IPS DF 6.9 (cell line): ENCODE results near the gene ZNF397.

Experiments used
- DNase-seq: peaks from one replicate; pipeline ENCODE4 v3.0.0-alpha.2; 2013; ENCODE audit warnings: low read depth, low spot score
- H3K27ac ChIP-seq: one replicate; pipeline ENCODE4 v1.5.1; 2013; ENCODE audit warnings: low read length, control low read depth
- H3K27me3 ChIP-seq: 2 replicates; pipeline ENCODE4 v1.6.1; 2013; ENCODE audit warnings: mild to moderate bottlenecking, low read length; ENCODE audit not compliant: control insufficient read depth, insufficient read depth
- H3K36me3 ChIP-seq: 2 replicates; pipeline ENCODE4 v1.6.1; 2013; ENCODE audit warnings: low read length; ENCODE audit not compliant: control insufficient read depth, insufficient read depth
- H3K4me1 ChIP-seq: 2 replicates; pipeline ENCODE4 v1.6.1; 2013; ENCODE audit warnings: low read length; ENCODE audit not compliant: control insufficient read depth, insufficient read depth
- H3K4me3 ChIP-seq: 2 replicates; pipeline ENCODE4 v1.5.1; 2013; ENCODE audit warnings: mild to moderate bottlenecking, low read length
- H3K9me3 ChIP-seq: 2 replicates; pipeline ENCODE4 v1.6.1; 2013; ENCODE audit warnings: low read length, inconsistent platforms; ENCODE audit not compliant: control insufficient read depth, insufficient read depth
- WGBS: extraction: QIAGEN DNeasy Blood & Tissue Kit; methylation state at CpG from one replicate; pipeline ENCODE4 v1.1.7; 2013; ENCODE audit warnings: mixed read lengths, missing lambda C conversion rate; ENCODE audit not compliant: insufficient read length, insufficient coverage; 5-methylcytosine and 5-hydroxymethylcytosine counted together

ZNF397 gene

DNA sequence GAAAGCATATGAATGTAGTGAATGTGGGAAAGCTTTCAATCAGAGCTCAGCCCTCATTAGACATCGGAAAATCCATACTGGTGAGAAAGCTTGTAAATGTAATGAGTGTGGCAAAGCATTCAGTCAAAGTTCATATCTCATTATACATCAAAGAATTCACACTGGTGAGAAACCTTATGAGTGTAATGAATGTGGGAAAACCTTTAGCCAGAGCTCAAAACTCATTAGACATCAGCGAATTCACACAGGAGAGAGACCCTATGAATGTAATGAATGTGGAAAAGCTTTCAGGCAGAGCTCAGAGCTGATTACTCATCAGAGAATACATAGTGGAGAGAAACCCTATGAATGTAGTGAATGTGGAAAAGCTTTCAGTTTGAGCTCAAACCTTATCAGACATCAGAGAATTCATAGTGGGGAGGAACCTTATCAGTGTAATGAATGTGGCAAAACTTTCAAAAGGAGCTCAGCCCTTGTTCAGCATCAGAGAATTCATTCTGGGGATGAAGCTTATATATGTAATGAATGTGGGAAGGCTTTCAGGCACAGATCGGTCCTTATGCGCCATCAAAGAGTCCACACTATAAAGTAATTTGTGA, 5.0 kb downstream of the ZNF397 start:
- no CpG with 5 or more reads among the region's 4 CpGs for WGBS
- no peak for DNase-seq
- H3K27me3 ChIP-seq = no peaks in the 10 kb centered on the region
- peaks cover 33% of the 10 kb centered on the region for H3K36me3 ChIP-seq
- no peaks in the 10 kb centered on the region for H3K4me1 ChIP-seq
- no peak overlapping the region for H3K27ac ChIP-seq
- no peak overlapping the region for H3K4me3 ChIP-seq
- no peaks in the 10 kb centered on the region for H3K9me3 ChIP-seq

DNA sequence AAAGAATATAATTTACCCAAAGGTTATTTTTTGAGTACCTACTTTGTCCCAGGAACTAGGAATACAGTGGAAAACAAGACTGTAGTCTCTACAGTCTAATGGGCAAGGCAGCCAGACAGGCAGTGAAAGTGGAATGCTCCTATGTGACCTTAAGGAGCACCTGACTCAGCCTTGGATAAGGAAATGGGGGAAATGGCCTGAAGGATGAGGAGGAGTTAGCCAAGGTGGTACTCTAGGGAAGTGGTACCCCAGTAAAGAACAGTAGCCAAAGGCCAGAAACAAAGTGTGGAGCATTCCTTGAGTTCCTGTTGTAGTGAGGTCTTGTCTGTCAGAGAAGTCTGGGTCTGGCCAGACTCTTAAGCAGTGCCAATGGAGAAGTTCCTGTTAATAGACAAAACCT, 6.0 kb downstream of the ZNF397 start:
- no peak overlapping the region for H3K27ac ChIP-seq
- H3K4me3 ChIP-seq = no peak overlapping the region
- no peaks in the 10 kb centered on the region for H3K27me3 ChIP-seq
- no peaks in the 10 kb centered on the region for H3K4me1 ChIP-seq
- H3K9me3 ChIP-seq = no peaks in the 10 kb centered on the region
- DNase-seq = no peak
- H3K36me3 ChIP-seq = peaks cover 33% of the 10 kb centered on the region

DNA sequence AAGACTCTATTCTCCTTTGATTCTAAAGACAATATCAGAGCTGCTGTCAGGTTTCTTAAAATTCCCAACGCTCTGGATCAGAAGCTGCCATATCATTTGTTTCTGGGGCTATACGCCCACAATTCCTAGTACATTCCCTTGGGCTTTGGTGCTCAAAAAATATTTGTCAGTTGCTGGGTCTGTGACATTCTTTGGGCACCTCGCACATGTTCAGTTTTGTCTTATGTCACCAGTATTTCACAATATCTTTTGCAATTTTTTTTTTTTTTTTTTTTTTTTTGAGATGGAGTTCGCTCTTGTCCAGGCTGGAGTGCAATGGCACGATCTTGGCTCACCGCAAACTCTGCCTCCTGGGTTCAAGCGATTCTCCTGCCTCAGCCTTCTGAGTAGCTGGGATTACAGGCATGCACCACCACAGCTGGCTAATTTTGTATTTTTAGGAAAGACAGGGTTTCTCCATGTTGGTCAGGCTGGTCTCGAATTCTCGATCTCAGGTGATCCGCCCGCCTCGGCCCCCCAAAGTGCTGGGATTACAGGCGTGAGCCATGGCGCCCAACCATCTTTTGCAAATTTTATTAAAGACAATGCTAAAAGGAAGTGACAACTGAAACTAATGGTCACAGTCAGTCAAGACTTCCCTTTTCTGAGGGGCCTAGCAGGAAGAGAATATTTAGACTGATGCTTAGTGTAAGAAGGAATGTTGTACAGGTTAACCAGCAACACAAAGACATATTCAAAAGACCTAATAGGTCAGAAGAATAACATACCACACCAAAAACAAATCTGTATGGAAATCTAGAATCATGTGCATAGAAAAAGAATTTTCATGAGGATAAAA, 6.8 kb downstream of the ZNF397 start:
- no peak for DNase-seq
- Histone ChIP-seq H3K36me3 (peaks cover 30% of the 10 kb centered on the region), H3K4me1 (no peaks in the 10 kb centered on the region), H3K27me3 (no peaks in the 10 kb centered on the region), H3K4me3 (no peak overlapping the region), H3K9me3 (no peaks in the 10 kb centered on the region), H3K27ac (no peak overlapping the region)
- no CpG with 5 or more reads among the region's 14 CpGs for WGBS

DNA sequence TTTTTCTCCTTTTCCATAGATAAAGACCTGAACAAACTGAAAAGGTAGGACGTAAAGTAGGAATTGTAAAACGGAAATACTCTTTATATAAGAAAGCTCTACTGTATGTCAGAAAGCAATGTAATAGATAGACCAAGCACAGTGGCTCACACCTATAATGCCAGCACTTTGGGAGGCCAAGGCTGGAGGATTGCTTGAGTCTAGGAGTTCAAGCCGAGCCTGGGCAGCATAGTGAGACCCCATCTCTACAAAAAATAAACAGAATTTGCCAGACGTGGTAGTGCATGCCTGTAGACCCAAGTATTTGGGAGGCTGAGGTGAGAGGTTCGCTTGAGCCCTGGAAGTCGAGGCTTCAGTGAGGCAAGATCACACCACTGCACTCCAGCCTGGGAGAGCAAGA, 7.6 kb downstream of the ZNF397 start:
- Histone ChIP-seq H3K27me3 (no peaks in the 10 kb centered on the region), H3K36me3 (peaks cover 29% of the 10 kb centered on the region), H3K27ac (no peak overlapping the region), H3K9me3 (no peaks in the 10 kb centered on the region), H3K4me3 (no peak overlapping the region), H3K4me1 (no peaks in the 10 kb centered on the region)
- WGBS = no CpG with 5 or more reads among the region's 6 CpGs
- DNase-seq = no peak

DNA sequence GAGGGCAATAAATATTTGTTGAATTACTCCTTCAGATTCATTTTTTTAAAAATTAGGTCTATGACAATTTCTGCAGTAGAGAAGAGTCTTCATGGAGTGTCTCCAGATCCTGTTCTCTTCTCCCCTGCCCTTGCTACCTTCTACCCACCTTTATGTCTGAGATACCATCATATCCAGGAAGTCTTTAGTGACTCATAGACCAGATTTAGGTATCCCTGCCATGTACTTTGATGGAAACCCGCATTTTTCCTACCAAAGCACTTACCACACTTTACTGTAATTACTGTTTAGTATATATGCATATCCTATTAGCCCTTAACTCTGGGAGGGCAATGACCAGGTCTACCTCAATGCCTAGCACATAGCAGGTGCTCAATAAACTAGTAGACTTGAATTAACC, 11.6 kb downstream of the ZNF397 start:
- peaks cover 11% of the 10 kb centered on the region; the same call in 1 of the 2 replicates for H3K36me3 ChIP-seq
- no CpG with 5 or more reads among the region's 1 CpG for WGBS
- H3K27ac ChIP-seq = no peak overlapping the region
- no peak overlapping the region for H3K4me3 ChIP-seq
- DNase-seq = no peak
- no peaks in the 10 kb centered on the region for H3K9me3 ChIP-seq
- no peaks in the 10 kb centered on the region for H3K4me1 ChIP-seq
- no peaks in the 10 kb centered on the region for H3K27me3 ChIP-seq

DNA sequence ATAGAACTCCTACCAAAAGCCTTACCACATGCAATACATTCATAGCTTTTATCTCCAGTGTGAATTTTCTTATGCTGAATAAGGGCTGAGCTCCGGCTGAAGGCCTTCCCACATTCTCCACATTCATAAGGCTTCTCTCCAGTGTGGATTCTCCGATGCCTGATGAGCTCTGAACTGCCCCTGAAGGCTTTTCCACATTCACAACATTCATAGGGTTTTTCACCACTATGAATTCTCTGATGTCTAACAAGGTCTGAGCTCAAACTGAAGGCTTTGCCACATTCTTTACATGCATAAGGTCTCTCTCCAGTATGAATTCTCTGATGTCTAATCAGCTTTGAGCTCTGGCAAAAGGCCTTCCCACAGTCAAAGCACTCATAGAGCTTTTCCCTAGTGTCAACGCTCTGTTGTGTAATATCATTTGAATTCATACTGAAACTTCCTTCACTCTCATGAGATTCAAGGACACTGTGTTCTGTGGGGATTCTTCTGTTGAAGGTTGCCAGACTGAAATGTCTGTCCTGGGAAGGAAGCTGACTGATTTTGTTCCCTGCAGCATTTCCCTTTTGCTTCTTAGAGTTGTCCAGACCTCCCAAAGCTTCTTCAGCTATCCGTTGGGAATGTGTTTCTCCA, 12.9 kb downstream of the ZNF397 start:
- no peaks in the 10 kb centered on the region for H3K27me3 ChIP-seq
- no peak for DNase-seq
- WGBS = no CpG with 5 or more reads among the region's 4 CpGs
- no peaks in the 10 kb centered on the region for H3K9me3 ChIP-seq
- no peaks in the 10 kb centered on the region for H3K4me1 ChIP-seq
- H3K27ac ChIP-seq = no peak overlapping the region
- H3K36me3 ChIP-seq = peaks cover 4% of the 10 kb centered on the region; the same call in 1 of the 2 replicates
- no peak overlapping the region for H3K4me3 ChIP-seq

DNA sequence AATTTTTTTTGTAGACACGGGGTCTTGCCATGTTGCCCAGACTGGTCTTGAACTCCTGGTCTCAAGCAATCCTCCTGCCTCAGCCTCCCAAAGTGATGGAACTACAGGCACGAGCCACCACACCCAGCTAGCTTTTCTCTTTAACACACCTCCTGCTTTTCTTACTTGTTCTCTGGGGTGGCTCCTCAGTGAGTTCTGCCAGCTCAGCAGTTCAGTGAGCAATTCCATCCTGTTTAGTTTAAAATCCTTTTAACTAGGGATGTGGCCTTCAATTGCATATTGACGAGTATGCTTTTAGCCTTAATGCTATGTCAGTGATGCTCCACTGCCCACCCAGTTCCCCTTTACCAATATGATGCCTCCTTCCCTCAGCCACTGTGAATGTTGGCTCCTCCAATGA, 16.1 kb downstream of the ZNF397 start:
- H3K36me3 ChIP-seq = no peaks in the 10 kb centered on the region
- WGBS = no CpG with 5 or more reads among the region's 3 CpGs

DNA sequence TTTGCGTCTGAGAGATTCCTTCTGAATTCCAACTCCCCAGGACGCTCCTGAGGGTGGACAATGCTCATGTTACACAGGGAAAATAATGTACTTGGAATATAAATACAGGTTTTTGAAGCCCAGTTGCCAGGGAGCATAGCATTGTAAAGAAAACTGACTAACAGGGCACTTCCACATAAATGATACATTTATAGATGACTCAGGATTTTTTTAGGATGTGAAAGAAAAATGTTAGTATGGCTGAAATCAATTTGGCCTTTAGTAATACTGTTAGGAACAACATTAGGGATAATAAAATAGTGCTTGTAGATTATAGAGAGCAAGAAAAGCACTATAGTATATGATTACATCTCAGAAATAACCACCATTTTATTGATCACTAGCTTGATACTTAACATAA, 23.6 kb downstream of the ZNF397 start:
- WGBS = no CpG with 5 or more reads among the region's 2 CpGs
- Histone ChIP-seq H3K9me3 (no peaks in the 10 kb centered on the region), H3K27ac (no peak overlapping the region), H3K36me3 (no peaks in the 10 kb centered on the region; the same call in 1 of the 2 replicates), H3K27me3 (no peaks in the 10 kb centered on the region), H3K4me1 (0 out of 2 replicates have a peak, but pooled peaks cover 3% of the 10 kb centered on the region), H3K4me3 (no peak overlapping the region)
- DNase-seq = no peak

More for the DNA sequence above, 16.1 kb downstream of the ZNF397 start:
- Histone ChIP-seq H3K27me3 (no peaks in the 10 kb centered on the region), H3K9me3 (no peaks in the 10 kb centered on the region), H3K27ac (no peak overlapping the region), H3K4me1 (no peaks in the 10 kb centered on the region), H3K4me3 (no peak overlapping the region)
- DNase-seq = no peak

DNA sequence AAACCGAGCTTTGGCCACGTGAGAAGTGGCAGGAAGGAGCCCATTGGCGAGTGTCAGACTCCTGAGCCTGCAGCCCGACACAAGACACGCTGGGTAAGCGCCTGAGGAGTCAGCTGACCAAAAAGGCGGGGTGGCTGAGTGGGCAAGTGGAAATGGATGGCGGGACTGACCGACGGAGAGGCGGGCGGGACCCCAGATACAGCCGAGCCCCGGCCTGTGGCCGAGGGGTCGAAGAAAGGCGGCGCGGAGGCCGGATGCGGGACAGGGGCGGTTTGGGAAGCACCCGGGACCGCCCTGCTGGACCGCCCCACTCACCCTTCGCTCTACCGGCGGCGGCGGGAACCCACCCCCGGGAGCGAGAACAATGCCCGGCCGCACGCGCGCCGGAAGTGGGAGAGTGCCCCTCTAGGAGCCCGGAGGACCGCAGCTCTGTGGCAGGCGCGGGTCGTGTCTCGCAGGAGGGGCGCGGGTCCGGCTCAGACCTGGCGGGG, 26.4 kb downstream of the ZNF397 start:
- Histone ChIP-seq H3K36me3 (no peaks in the 10 kb centered on the region; the same call in 1 of the 2 replicates), H3K4me3 (no peak overlapping the region), H3K27me3 (no peaks in the 10 kb centered on the region), H3K27ac (no peak overlapping the region), H3K4me1 (0 out of 2 replicates have a peak, but pooled peaks cover 3% of the 10 kb centered on the region), H3K9me3 (no peaks in the 10 kb centered on the region)
- WGBS = no CpG with 5 or more reads among the region's 48 CpGs
- no peak for DNase-seq

DNA sequence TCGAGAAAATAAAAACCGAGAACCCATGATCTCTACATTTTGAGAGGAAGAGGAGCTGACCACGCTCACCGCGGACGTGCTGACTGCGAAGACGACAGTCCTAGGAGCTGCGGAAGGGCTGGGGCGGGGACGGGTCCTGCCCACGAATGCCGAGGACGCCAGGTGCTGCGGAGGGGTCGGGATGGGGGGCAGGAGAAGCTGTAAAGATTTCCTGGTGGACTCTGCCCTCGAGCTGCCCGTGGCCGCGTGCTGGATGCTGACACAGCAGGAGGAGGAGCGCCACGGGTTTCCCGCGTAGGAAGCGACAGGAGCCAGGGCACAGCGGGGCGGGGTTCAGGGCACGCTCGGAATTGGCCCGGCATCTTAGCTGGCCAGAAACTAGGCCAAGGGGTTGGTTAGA, 27.0 kb downstream of the ZNF397 start:
- H3K4me3 ChIP-seq = no peak overlapping the region
- no peak overlapping the region for H3K27ac ChIP-seq
- DNase-seq = no peak
- no peaks in the 10 kb centered on the region for H3K27me3 ChIP-seq
- no peaks in the 10 kb centered on the region for H3K9me3 ChIP-seq
- no peaks in the 10 kb centered on the region; the same call in 1 of the 2 replicates for H3K36me3 ChIP-seq
- 0 out of 2 replicates have a peak, but pooled peaks cover 2% of the 10 kb centered on the region for H3K4me1 ChIP-seq
- no CpG with 5 or more reads among the region's 30 CpGs for WGBS
